Skeletal muscle tissue (tissue), 4 donors: Measurements from ENCODE around the gene FABP6. TPM values are rescaled to one million over a fixed set of nuclear protein-coding genes. Genes with fewer than 3 reads are reported as not detected.

Experiments used
- H3K27ac ChIP-seq: one replicate; pipeline ENCODE4 v1.7.0; 2013; ENCODE audit warnings: mild to moderate bottlenecking, low read depth, low read length, inconsistent platforms
- H3K27me3 ChIP-seq, 3 donors: one replicate each; pipeline ENCODE4 v1.7.0; 2013; ENCODE audit warnings: low read length in 3 of 3; ENCODE audit not compliant: control insufficient read depth in 3 of 3, insufficient read depth in 3 of 3
- H3K36me3 ChIP-seq, 3 donors: one replicate each; pipeline ENCODE4 v1.7.0; 2013; ENCODE audit warnings: low read length in 3 of 3; ENCODE audit not compliant: control insufficient read depth in 3 of 3, insufficient read depth in 3 of 3
- H3K4me1 ChIP-seq, 3 donors: one replicate each; pipeline ENCODE4 v1.7.0; 2013; ENCODE audit warnings: low read length in 3 of 3, mild to moderate bottlenecking in 3 of 3; ENCODE audit not compliant: control insufficient read depth in 3 of 3, insufficient read depth in 3 of 3
- H3K4me3 ChIP-seq, 3 donors: one replicate each; pipeline ENCODE4 v1.7.0; 2013; ENCODE audit warnings: low read length in 3 of 3
- H3K9ac ChIP-seq, 3 donors: one replicate each; pipeline ENCODE4 v1.7.0; 2013; ENCODE audit warnings: low read length in 3 of 3, mild to moderate bottlenecking in 3 of 3, moderate library complexity in 2 of 3, low read depth in 1 of 3
- H3K9me3 ChIP-seq, 3 donors: one replicate each; pipeline ENCODE4 v1.7.0; 2013; ENCODE audit warnings: low read length in 3 of 3; ENCODE audit not compliant: control insufficient read depth in 3 of 3
- total RNA-seq: library from RNA; depleted of rRNA; stranded (reverse); fragments of >200 nt; gene quantifications from one replicate; pipeline ENCODE4 v1.2.3, GENCODE V29; 2014
- donor health status: Osteomylitis.

Gene FABP6
- total RNA-seq, 1 donor from 2014 or later: not detected

DNA sequence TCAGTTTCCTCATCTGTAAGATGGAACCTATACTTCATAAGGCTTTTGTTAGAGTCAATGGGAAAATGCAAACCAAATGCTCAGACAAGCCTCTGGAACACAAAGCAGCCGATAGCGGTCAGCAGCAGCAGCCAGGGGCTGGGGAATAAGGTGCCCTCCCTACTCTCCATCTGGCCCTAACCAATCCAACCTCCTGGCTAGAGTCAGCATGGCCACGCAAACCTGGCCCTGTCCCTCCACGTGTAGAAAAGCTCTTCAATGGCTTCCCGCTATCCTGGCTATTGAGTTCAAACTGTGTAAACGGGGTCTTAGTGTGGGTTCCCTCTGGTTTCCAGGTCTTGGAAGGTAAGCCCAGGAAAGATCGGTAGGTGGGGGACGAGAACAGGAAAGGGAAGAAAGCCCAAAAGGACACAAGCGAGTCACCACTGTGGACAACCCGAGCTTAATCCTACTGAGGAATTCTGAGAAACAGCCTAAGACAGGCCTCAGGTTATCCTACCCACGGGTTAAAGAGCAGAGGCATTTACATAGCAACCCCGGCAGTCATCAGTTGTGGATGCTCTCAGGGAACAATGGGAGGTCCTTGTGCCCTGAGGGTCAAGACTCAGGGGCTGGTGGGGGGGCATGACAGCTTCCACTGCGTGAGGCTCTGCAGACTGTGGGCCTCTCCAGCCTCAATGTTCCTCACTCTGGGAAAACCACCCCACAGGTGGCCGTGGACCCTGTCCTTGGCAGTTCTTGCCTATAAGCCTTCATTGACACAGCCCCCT lies 30.9 kb downstream of the FABP6 start:
- Histone ChIP-seq H3K27me3 (peaks cover 0 to 3% (median 0%) of the 10 kb centered on the region in 3 donors), H3K27ac (no peak overlapping the region), H3K36me3 (no peaks in the 10 kb centered on the region), H3K4me1 (peaks cover 2 to 9% (median 5%) of the 10 kb centered on the region in 3 donors), H3K4me3 (no peak overlapping the region), H3K9me3 (no peaks in the 10 kb centered on the region), H3K9ac (no peak overlapping the region)

GRCh38 chr5:160260881-160261815 lies 31.8 kb downstream of the FABP6 start:
- Histone ChIP-seq H3K4me3 (no peak overlapping the region), H3K9me3 (no peaks in the 10 kb centered on the region), H3K36me3 (no peaks in the 10 kb centered on the region), H3K27ac (no peak overlapping the region), H3K9ac (no peak overlapping the region), H3K4me1 (peaks cover 2 to 9% (median 5%) of the 10 kb centered on the region in 3 donors), H3K27me3 (peaks cover 0 to 3% (median 0%) of the 10 kb centered on the region in 3 donors)

DNA sequence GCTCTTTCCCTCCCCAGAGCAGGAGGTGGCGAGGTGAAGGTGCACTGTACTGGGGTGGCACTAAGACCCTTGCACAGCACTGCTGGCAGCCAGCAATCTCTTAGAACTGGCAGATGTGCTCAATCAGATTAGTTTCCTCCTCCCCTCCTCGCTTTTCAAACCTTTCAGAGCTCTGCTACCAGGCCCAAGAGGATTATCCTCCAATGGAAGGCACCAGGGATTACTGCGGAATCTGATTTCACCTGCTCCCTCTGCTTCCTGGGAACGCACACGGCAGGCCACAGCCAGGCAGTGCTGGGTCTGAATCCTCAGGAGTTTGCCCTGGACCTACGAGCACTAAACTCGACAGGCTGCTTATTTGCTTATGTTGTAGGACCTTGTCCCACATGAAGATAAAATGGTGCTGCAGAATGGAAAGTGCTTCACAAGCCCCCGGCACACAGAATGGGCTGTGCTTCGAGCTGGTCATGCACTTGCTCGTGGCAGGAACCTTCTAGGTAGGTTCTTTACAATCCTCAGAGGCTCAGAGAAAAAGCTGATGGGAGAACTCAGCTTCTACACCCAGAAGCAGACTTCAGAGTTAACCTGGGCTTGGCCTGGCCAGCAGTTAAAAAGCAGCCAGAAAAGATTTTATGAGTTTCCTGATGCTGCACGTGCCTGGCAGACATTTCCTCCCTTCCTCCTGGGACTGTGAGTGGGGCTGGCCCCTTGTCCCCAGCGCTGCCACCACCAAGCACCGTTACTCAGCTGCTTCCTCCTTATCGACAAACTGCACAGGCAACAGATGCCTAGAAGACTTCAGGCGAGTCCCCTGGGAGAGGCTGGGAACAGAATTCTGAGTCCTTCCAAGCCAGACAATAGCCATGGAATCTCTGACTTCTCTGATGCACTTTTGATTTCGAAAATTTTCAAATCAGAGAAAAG lies 33.1 kb downstream of the FABP6 start:
- no peaks in the 10 kb centered on the region for H3K9me3 ChIP-seq
- H3K4me3 ChIP-seq: no peak overlapping the region
- H3K27ac ChIP-seq: no peak overlapping the region
- peaks cover 0 to 3% (median 0%) of the 10 kb centered on the region in 3 donors for H3K27me3 ChIP-seq
- H3K9ac ChIP-seq: no peak overlapping the region
- H3K36me3 ChIP-seq: no peaks in the 10 kb centered on the region
- H3K4me1 ChIP-seq: peaks cover 2 to 9% (median 5%) of the 10 kb centered on the region in 3 donors

DNA sequence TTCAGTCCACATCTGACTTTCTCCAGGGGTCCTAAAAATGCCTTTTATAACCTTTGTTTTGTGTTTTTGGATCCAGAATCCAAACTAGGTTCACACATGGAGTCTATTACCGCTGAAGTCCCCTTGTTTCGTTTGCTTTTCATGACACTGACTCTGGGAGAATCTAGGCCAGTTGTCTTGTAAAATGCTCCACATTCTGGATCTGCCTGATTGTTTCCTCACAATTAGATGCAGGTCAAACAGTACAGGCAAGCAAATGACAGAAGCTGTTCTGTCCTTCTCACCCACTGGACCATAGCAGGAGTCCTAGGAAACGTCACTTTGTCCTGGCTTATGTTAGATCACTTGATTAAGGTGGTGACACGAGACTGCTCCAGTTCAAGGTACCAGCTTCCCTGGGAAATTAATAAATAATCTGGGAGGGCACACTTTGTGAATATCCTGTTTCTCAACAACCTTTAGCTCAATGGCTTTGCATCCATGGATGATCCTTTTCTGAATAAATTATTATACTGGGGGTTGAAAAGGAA lies 34.1 kb downstream of the FABP6 start:
- Histone ChIP-seq H3K9ac (no peak overlapping the region), H3K27me3 (peaks cover 0 to 3% (median 0%) of the 10 kb centered on the region in 3 donors), H3K4me1 (peaks cover 5 to 14% (median 6%) of the 10 kb centered on the region in 3 donors), H3K4me3 (no peak overlapping the region), H3K9me3 (no peaks in the 10 kb centered on the region), H3K36me3 (no peaks in the 10 kb centered on the region), H3K27ac (no peak overlapping the region)

DNA sequence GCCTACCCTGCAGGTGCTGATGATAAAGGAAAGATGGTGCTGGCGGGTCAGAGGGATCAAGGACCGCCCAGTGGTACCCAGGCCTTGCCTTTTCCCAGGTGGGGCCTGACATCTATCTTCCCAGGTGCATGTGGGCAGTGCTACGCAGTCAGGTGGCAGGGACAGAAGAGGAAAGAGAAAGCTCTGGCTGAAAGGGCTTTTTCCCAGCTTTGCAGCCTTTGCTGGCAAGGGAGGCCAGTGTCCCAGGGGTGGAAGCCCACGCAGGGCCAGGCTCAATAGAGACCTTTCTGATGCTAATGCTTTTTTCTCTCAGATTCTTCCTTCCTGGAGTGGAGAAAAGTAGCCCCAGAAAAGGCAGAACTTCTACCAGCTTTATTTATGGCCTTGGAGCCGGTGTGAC lies 36.7 kb downstream of the FABP6 start:
- H3K36me3 ChIP-seq: no peaks in the 10 kb centered on the region
- H3K9ac ChIP-seq: no peak overlapping the region
- peaks cover 11 to 24% (median 14%) of the 10 kb centered on the region in 3 donors for H3K4me1 ChIP-seq

DNA sequence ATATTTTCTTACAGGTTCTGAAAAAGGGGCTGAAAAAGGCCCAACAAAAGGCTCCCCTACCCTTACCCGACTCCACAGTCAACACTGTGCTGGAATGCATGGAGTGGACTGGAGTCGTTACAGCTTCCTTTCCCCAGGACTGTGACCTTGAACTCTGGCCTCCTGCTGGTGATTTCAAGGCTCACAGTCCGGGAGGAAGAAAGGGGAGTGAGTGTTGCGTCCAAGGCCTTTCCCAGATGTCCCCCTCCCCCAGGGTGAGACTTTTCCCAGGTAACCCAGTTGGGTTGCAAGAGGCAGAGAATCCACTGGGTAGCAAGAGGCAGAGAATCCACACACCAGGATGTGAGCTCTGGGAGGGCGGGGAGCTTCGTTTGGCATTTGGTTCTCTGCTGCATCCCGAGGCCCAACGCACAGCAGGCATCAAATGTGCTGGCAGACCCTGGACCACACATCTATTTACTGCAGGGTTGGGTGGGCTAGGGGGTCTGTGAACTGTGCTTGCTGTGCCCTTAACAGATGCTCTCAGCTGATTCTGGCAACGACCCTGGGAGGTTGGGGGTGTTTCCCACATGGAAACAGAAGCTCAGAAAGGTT lies 37.5 kb downstream of the FABP6 start:
- H3K4me3 ChIP-seq: no peak overlapping the region
- H3K4me1 ChIP-seq: peaks cover 14 to 28% (median 19%) of the 10 kb centered on the region in 3 donors
- H3K9ac ChIP-seq: no peak overlapping the region
- H3K27ac ChIP-seq: no peak overlapping the region
- H3K9me3 ChIP-seq: no peaks in the 10 kb centered on the region
- no peaks in the 10 kb centered on the region for H3K27me3 ChIP-seq
- no peaks in the 10 kb centered on the region for H3K36me3 ChIP-seq

More for the DNA sequence above, 36.7 kb downstream of the FABP6 start:
- peaks cover 0 to 3% (median 0%) of the 10 kb centered on the region in 3 donors for H3K27me3 ChIP-seq
- H3K9me3 ChIP-seq: no peaks in the 10 kb centered on the region
- H3K27ac ChIP-seq: no peak overlapping the region
- H3K4me3 ChIP-seq: no peak overlapping the region

DNA sequence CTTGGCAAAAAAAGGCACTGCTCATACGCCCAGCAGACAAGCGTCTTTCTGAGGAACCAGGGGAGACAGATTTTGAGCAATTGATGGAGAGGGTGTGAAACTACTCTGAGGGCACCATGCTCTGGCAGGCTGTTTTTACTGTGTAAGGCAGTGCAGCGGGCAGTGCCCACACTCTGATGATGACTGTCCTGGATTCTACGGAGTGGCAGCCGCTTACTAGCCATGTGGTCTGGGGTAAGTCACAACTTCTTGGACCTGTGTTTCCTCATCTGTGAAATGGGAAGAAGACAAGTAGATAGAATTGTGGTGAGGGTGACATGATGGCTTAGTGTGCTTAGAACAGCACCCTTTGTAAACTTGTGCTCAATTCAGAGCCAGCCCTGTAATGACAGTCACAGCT lies 38.8 kb downstream of the FABP6 start:
- H3K9ac ChIP-seq: no peak overlapping the region
- H3K9me3 ChIP-seq: no peaks in the 10 kb centered on the region
- H3K36me3 ChIP-seq: no peaks in the 10 kb centered on the region
- no peak overlapping the region for H3K4me3 ChIP-seq
- no peak overlapping the region for H3K27ac ChIP-seq
- no peaks in the 10 kb centered on the region for H3K27me3 ChIP-seq
- peaks cover 12 to 18% (median 14%) of the 10 kb centered on the region in 3 donors for H3K4me1 ChIP-seq

GRCh38 chr5:160269017-160269416 lies 39.7 kb downstream of the FABP6 start:
- Histone ChIP-seq H3K27ac (no peak overlapping the region), H3K36me3 (no peaks in the 10 kb centered on the region), H3K4me1 (peaks cover 12 to 18% (median 14%) of the 10 kb centered on the region in 3 donors), H3K9ac (no peak overlapping the region), H3K27me3 (no peaks in the 10 kb centered on the region), H3K4me3 (peak overlapping the region in 1 of 3 donors; percentile 13), H3K9me3 (no peaks in the 10 kb centered on the region)

GRCh38 chr5:160270704-160271103 lies 41.4 kb downstream of the FABP6 start:
- Histone ChIP-seq H3K4me1 (peaks cover 12 to 18% (median 14%) of the 10 kb centered on the region in 3 donors), H3K27me3 (no peaks in the 10 kb centered on the region), H3K27ac (no peak overlapping the region), H3K36me3 (no peaks in the 10 kb centered on the region), H3K9ac (no peak overlapping the region), H3K4me3 (no peak overlapping the region), H3K9me3 (no peaks in the 10 kb centered on the region)
